GM18873 (cell line): Measurements from ENCODE around the gene STXBP3.
A peak's percentile ranks its signal among the peaks of the same experiment; 100 is the strongest.
"Not testable (repeated sequence)": the region's sequence is repeated elsewhere in the genome, so short reads cannot be mapped to it uniquely, and the experiment has no call there.

Source experiments
- ATAC-seq: cut with Tn5 transposase; IDR thresholded peaks from one replicate; pipeline ENCODE4 v1.9.1; 2021; ENCODE audit warnings: mild to moderate bottlenecking, moderate library complexity, moderate number of reproducible peaks; ENCODE audit not compliant: unreplicated experiment, low FRiP score

STXBP3 gene

DNA sequence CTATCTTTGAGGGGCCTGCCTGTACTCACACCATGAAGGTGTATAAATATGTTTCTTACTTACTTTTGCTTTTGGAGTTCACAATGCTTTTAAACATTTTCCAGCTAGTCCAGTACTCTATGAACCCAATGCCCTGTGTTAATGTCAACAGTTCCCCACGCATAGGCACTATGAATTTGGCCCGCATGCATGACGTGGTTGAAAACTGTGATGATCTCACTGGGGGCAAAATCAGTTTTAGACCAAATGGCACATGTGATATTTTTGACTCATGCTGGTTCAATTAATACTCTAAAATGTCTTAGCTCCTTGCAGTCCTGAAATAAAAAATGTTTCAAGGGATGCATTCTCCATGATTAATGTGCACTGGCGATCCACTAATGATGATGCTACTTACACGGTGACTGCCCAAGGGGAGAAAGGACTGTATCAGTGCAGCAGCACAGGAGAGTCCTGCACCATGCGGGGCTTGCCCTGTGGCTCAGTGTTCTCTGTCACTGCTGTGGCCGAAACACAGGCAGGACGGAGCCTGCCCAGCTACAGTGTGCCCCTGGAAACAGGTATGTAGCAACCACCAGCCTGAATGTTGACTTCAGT lies 18.0 kb upstream of the STXBP3 start:
- ATAC-seq, result no peak

DNA sequence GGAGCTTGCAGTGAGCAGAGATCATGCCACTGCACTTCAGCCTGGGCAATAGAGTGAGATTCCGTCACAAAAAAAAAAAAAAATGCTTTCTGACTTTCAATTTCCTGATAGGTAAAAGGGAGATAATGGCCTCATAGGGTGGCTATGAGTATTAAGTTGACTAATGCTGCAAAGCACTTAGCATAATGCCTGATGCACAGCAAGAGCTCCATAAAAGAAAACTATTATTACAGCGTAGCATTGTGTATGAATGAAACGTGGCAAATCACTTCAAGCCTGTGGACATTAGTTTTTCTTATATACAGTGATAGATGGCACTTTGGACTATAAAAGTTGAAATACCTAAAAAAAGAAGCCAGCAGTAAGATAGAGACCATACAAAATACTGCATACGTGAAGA lies 17.0 kb upstream of the STXBP3 start:
- no peak for ATAC-seq

DNA sequence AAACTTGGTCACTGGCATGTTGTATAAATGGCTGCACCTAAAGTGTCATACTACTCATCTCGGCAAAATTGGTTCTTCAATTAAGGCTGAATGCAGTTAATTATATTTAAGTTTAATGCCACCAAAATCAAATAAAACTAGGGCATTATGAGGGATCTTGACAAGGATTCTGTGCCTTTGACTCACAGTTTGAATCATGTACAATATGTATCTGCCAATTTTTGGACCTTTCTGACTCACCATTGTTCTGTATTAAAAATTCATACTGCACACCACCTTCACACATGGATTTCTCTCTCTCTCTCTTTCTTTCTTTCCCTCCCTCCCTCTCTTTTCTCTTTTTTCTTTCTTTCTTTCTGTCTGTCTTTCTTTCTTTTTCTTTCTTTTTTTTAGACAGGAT lies 14.1 kb upstream of the STXBP3 start:
- no peak for ATAC-seq

DNA sequence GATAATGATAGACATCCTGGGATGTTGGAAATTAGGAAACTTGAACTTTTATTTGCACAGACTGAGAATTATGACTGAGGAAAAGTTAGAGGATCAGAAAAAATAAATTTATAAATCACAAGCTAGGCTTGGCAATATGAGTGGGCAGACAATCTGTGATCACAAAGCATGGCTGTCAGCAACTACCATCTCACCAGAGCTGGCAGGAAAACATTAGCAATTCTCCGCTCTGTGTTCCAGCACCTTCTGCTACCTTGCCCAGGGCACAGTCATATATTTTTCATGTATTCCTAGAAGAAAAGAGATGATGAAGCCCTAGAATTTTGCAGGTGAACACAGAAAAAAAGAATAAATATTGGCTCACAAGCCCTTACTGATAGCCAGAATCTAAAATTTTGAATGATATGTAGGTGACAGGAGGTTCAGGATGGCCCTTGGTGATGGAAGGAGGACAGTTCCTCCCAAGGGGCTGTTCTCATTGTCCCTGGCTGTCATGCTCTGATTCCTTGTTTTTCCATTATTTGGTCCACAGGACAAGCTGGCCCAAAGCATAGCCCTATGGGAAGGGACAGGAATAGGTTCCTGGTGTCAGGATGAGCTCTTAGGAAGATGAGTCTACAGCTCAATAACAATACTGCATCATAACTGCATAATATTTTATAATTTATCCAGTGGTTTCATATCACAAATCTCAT lies 12.2 kb upstream of the STXBP3 start:
- no peak for ATAC-seq

DNA sequence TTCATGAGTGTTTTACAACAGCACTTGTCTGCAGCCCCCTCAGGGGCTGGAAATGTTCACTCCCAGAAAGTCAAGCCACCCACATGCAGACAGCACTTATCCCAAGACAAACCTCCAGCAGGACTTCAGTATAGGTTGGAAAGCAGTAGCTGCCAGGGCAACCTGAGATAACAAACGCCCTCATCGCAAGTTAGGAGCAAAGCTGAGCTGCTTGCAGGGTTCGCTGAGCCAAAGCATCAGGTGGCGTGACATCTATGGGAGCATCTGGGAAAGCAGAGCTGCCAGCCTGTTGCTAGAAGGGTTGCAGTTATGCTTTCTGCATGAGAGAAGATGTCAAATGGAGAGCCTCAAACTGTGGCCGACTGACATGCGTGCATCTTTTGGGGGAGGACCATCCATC lies 4.2 kb upstream of the STXBP3 start:
- ATAC-seq, result no peak

DNA sequence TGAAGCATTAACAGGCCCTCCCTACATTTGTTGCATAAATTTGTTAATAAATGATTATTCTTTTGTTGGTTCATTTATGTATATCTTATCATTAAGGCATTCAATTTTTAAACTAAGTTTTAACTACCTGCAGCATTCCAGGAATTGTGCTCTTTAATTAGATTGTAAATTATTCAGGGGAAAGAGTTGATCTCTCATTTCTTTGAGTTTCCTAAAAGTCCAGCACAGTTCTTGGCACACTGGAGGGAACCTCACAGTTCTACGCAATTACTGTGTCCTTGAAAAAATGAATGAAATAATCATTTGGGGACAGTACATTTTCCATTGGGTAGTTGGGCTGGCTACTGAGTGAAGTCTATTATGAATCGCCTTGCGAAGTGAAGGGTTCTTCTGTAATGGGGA lies 493 bp upstream of the STXBP3 start:
- no peak for ATAC-seq

DNA sequence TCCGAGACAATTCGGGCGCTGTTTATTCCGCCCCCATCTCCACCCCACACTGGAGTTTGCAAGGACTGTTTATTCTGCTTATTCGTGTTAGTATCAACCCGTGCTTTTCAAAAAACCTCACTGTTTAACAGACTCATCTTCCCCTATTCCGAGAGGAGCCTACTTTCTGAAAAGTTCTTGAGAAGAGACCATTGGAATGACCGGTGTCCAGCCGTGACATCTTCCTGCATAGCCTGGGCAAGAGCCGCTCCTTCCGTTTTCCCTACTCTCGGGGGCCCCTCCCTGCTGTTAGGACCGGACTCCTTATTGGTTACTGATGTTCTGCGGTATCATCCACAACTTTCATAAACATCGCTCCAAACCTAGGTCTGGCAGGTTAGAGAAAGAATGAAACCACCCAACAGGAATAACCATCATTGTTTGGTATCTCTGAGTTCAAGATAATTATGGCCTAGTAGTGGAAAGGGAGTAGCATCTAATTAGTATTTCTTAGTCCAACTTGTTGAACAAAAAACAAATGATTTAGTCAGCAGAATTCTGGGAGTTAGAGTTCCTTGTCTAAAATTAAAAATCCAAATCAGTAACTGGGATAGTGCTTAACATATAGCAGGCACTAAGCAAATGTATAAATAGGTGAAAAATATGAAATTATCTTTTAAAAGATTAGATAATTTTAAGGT lies 837 bp downstream of the STXBP3 start:
- ATAC-seq, result peak; percentile 22

DNA sequence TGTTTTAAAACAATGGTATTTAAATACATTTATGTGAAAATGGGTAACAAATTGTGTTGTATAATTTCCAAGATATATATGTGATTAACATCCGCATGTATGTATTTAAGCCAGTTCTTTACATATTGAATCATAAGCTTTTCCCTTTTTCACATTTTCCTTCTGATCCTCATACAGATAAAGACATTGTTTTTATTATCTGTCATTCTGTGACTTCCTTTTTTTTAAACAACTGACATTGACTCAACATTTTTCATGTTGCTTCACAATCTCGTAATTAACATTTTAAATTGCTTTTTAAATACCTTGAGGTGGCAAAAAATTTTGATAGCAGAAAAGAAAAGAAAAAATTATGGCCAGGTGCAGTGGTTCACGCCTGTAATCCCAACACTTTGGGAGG lies 1.4 kb downstream of the STXBP3 start:
- no peak for ATAC-seq

DNA sequence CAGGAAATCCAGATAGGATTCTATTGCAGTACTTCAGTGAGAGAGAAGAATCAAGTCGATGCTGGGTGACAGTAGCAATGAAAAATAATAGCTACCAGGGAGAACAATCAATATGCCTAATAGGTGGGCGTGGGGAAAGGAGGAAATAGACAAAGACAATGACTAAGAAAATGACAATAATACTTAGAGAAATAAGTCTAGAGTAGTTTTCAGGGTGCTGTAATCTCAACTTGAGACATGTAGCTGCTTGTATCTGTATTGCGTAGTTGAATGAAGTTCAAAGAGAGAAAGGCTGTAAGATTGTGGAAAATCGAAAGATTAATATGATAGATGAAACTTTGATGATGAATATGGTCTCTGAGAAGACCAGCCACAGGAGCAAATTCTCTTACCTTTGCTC lies 2.6 kb downstream of the STXBP3 start:
- ATAC-seq, result no peak

DNA sequence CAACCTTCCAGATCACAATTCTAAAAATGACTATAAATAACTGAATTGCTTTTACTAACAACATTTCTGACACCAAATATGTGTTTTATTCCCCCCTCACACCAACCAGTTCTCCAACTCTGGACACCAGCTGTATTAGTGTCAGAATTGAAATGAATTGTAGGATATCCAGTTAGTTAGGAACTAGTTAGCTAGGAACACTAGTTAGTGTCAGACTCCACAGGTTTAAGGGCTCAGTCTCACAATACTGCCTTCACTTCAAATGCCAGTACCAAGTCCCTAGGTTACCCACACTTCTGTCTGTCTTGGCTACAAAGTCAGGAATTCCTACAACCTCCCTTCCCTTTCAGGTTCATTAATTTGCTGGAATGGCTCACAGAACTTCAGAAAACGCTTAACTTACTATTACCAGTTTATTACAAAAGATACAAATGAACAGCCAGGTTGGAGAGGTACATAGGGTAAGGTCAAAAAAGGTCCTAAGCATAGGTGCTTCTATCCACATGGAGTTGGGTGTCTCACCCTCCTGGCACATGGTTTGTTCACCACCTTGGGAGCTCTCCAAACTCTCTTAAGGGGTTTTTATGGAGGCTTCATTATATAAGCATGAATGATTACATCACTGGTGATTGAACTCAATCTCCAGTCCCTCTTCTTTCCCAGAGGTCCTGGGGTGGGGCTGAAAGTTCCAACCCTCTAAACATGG lies 4.2 kb downstream of the STXBP3 start:
- no peak for ATAC-seq

DNA sequence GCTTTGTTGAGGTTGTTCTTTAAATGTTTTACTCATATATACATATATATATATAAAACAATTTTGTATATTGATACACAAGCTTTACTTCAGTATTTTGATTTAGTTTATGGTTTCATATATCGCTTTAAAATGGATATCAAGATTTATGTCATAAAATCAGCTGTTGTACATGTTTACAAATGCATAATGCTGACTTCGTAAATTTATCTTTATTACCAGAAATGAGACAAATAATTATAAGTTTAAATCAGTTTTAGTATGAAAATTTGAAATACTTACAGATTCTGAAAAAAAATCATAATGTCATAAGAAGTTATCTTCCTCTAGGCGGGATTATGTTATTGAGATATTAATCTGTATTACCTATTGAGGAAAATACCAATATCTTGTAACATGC lies 6.9 kb downstream of the STXBP3 start:
- no peak for ATAC-seq

DNA sequence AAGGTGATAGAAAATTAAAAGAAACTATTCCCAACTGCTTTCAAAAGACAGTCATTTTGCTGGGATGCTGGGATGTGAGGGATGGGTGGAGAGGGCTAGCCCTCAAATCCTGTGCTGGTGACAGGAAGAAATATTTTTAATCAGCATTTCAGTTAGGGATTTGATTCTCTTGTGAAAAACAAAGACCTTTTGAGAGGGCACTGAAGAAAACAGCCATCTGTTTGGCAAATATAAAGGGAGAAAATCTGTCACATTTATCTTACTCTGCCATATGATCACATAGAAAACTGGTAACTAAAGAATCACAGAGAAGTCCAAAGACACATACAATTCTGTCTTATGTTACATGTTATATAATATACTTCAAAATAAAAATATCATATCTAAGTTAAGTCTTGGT lies 12.3 kb downstream of the STXBP3 start:
- ATAC-seq, result no peak

DNA sequence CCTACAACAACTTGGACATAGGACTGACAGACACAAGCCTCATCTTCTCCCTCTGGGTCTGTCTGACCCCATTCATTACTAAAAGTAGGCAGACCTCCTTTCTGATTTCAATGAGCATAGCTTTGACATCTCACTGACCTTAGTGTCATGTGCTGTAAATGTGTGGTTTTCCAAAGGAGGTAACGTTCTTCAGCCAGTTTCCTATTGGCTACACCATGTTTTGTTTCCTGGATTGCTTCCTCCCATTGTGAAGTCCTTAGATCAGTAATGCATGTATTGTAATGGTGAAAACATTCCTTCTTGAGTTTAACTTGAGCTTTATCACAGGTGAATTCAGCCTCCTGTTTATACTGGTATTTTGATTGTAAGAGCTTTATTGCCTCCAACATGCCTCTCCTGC lies 20.6 kb downstream of the STXBP3 start:
- ATAC-seq, result no peak

DNA sequence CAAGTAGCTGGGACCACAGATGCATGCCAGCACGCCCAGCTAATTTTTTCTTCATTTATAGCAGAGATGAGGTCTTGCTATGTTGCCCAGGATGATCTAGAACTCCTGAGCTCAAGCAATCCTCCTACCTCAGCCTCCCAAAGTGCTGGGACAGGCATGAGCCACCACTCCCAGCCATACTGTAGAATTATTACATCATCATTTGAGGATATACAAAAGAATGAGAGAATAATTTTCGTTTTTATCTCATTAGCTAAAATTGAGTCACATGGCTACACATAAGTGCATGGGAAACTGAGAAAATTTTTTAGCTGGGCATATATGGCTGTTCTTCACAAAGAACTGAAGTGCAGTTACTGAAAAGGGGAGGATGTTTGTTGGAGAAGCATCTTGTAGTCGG lies 21.2 kb downstream of the STXBP3 start:
- ATAC-seq, result no peak

DNA sequence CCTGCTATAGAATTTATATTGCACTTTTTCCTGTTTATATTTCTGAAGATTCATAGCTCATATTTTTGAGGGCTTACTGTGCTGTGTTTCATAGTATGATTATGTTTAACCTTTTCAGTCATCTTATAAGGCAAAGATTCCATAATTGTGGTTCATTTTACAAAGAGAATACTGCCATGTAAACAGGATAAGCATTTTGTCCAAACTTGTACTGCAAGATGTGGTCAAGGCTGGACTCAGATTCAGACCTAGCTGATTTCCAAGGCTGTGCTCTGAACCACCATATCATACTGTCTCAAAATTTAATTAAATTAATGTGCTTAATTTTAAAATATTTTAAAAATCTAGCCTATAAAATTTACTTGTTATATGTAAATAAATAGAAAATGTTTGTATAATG lies 31.4 kb downstream of the STXBP3 start:
- ATAC-seq, result no peak

DNA sequence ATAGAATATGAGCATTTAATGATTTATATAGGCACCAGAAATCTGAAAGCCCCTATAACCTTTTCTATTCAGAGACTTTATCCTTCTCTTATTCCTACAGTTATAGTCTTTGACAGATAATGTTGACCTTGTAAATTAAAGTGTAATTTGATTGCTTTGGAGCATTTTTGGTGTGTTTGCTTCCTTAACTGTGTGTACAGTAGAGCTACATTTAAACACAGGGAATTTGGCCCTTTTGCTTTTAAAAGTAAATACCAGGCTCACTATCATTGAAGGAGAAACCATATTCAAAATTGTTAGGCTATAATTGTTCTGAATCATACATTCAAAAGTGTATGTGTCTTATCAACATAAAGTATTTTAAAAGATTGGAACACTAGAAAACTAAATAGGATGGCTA lies 33.0 kb downstream of the STXBP3 start:
- ATAC-seq, result no peak

DNA sequence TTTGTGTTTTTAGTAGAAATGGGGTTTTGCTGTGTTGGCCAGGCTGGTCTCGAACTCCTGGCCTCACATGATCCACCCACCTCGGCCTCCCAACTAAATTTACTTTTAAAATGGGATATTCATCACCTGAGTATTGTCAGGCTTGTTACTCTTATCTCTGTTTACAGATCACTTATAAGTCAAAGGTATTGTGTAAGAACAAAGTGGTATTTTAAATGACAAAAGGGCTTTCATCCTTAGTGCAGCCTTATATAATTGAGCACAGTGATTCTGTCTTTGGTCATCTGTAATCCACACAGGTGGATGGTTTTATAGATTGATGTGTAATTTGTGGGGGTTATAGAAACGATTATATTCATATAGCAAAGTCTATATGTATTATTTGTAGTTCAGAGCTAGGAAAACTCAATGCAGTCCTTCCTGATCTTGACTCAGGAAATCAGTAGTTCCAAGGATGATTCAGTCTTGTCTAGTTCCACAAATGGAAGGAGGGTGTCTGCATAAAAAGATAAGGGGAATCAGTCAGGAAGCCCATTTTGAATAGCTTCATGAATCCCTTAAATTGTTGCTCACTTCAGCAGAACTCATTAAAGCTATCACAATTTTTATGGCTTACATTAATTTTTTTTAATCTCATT lies 34.6 kb downstream of the STXBP3 start:
- ATAC-seq, result no peak

DNA sequence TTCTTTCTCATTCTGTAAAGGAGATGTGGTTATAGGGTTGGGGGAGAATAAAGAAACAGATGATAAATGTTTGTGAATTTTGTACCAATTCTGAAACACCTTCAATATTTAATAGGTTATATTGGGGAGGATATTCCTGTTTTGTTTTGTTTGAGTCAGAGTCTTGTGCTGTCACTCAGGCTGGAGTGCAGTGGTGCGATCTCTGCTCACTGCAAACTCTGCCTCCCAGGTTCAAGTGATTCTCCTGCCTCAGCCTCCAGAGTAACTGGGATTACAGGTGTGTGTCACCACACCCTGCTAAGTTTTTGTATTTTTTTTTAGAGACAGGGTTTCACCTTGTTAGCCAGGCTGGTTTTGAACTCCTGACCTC lies 35.1 kb downstream of the STXBP3 start:
- not testable (repeated sequence) for ATAC-seq

DNA sequence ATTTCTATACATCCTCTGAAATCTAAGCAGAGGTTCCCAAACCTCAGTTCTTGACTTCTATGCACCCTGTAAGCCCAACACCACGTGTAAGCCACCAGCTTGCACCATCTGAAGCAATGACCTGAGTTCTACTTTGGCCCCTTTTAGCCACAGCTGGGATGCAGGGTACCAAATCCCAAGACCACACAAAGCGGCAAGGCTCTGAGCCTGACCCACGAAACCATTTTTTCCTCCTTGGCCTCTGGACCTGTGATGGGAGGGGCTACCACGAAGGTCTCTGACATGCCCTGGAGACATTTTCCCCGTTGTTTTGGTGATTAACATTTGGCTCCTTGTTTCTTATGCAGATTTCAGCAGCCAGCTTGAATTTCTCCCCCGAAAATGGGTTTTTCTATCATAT lies 38.8 kb downstream of the STXBP3 start:
- ATAC-seq, result no peak

DNA sequence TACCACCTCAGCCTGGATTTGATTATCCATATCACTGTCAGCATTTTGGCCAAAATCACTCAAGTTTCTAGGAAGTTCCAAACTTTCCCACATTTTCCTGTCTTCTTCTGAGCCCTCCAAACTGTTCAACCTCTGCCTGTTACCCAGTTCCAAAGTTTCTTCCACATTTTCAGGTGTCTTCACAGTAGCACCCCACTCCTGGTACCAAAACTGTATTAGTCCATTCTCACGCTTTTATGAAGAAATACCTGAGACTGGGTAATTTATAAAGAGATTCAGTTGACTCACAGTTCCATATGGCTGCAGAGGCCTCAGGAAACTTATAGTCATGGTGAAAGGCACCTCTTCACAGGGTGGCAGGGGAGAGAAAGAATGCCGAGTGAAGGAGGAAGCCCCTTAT lies 39.4 kb downstream of the STXBP3 start:
- no peak for ATAC-seq

DNA sequence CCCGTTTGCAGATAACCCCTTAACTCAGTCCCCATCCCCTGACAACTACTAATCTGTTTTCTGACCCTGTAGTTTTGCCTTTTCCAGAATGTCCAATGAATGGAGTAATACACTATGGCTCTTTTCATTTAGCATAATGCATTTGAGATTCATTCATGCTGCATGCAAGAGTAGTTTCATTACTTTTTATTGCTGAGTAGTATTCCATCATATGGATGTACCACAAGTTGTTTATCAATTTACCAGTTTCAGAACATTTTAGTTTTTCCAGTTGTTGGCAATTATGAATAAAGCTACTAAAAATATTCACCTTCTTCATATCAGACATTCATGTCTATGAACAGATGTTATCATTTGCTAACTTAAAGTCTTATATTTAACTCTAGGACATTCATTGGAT lies 45.3 kb downstream of the STXBP3 start:
- ATAC-seq, result no peak
